Neural cell (in vitro differentiated cells): ENCODE measurements around the gene FAXC. TPM values are rescaled to one million over a fixed set of nuclear protein-coding genes. Genes with fewer than 3 reads are reported as not detected.

Experiments
- H2AFZ ChIP-seq: fragments of 200-600, 300-800 bp; sonication (generic), shearing (Covaris generic); 2 replicates; pipeline ENCODE4 v1.6.0; 2014; ENCODE audit warnings: low read depth, mild to moderate bottlenecking, antibody characterized with exemption, low read length, moderate library complexity
- H3F3A ChIP-seq: fragments of 200-600 bp; shearing (Covaris generic); 2 replicates; pipeline ENCODE4 v1.6.1; 2016; ENCODE audit warnings: mild to moderate bottlenecking, moderate library complexity, mixed read lengths, antibody characterized with exemption, low read length; ENCODE audit not compliant: insufficient read depth, poor library complexity, severe bottlenecking
- H3K27ac ChIP-seq: fragments of 200-600, 300-800 bp; sonication (generic), shearing (Covaris generic); 2 replicates; pipeline ENCODE4 v1.5.1; 2014; ENCODE audit warnings: mild to moderate bottlenecking, low read length, moderate library complexity
- H3K27me3 ChIP-seq: fragments of 300-800, 200-600 bp; sonication (generic), shearing (Covaris generic); 2 replicates; pipeline ENCODE4 v1.6.0; 2014; ENCODE audit warnings: mild to moderate bottlenecking, low read depth, low read length, moderate library complexity; ENCODE audit not compliant: insufficient read depth
- H3K36me3 ChIP-seq: fragments of 300-800, 200-600 bp; sonication (generic), shearing (Covaris generic); 2 replicates; pipeline ENCODE4 v1.5.1; 2014; ENCODE audit warnings: mild to moderate bottlenecking, antibody characterized with exemption, low read length, moderate library complexity; ENCODE audit not compliant: insufficient read depth
- H3K4me2 ChIP-seq: fragments of 300-800, 200-600 bp; sonication (generic), shearing (Covaris generic); 2 replicates; pipeline ENCODE4 v1.6.0; 2014; ENCODE audit warnings: mild to moderate bottlenecking, low read length
- H3K4me3 ChIP-seq: fragments of 300-800, 200-600 bp; sonication (generic), shearing (Covaris generic); 2 replicates; pipeline ENCODE4 v1.5.1; 2014; ENCODE audit warnings: mild to moderate bottlenecking, low read length, moderate library complexity
- H3K79me2 ChIP-seq: fragments of 200-600 bp; shearing (Covaris generic); replicated peaks from 2 replicates; pipeline ENCODE4 v1.6.0; 2014; ENCODE audit warnings: mild to moderate bottlenecking, low read length, moderate library complexity; ENCODE audit not compliant: insufficient read depth
- H3K9ac ChIP-seq: fragments of 300-800, 200-600 bp; sonication (generic), shearing (Covaris generic); 2 replicates; pipeline ENCODE4 v1.6.1; 2016; ENCODE audit warnings: mild to moderate bottlenecking, low read length, mixed read lengths
- H3K9me2 ChIP-seq: fragments of 200-600 bp; shearing (Covaris generic); 2 replicates; pipeline ENCODE4 v1.6.1; 2016; ENCODE audit warnings: mild to moderate bottlenecking, low read length, mixed read lengths; ENCODE audit not compliant: insufficient read depth
- H3K9me3 ChIP-seq: fragments of 200-600, 300-800 bp; sonication (generic), shearing (Covaris generic); 2 replicates; pipeline ENCODE4 v1.6.1; 2016; ENCODE audit warnings: mild to moderate bottlenecking, mixed run types, low read length, moderate library complexity, mixed read lengths
- H4K20me1 ChIP-seq: fragments of 200-600 bp; shearing (Covaris generic); 2 replicates; pipeline ENCODE4 v1.6.1; 2016; ENCODE audit warnings: mild to moderate bottlenecking, mixed run types; ENCODE audit not compliant: insufficient read depth
- CTCF ChIP-seq: fragments of 450-650 bp; IDR thresholded peaks from 2 replicates; pipeline ENCODE4 v1.5.1; 2014; ENCODE audit warnings: antibody characterized with exemption, mild to moderate bottlenecking, moderate library complexity; ENCODE audit not compliant: poor library complexity, severe bottlenecking
- EP300 ChIP-seq: fragments of 450-650 bp; conservative IDR thresholded peaks from 2 replicates; pipeline ENCODE4 v1.6.1; 2014; ENCODE audit warnings: antibody characterized with exemption, mild to moderate bottlenecking, moderate library complexity; ENCODE audit not compliant: poor library complexity, severe bottlenecking
- EZH2 ChIP-seq: fragments of 200-600, 300-800 bp; shearing (Covaris generic), sonication (generic); IDR thresholded peaks from 2 replicates; pipeline ENCODE4 v1.6.1; 2014; ENCODE audit warnings: antibody characterized with exemption, low read length, borderline replicate concordance, mild to moderate bottlenecking; ENCODE audit not compliant: insufficient read depth, poor library complexity, severe bottlenecking
- MXI1 ChIP-seq: fragments of 450-650 bp; conservative IDR thresholded peaks from 2 replicates; pipeline ENCODE4 v1.6.1; 2014; ENCODE audit warnings: antibody characterized with exemption, mild to moderate bottlenecking; ENCODE audit not compliant: poor library complexity, severe bottlenecking
- POLR2AphosphoS5 ChIP-seq: IDR thresholded peaks from 2 replicates; pipeline ENCODE4 v1.6.1; 2012
- RAD21 ChIP-seq: fragments of 450-650 bp; conservative IDR thresholded peaks from 2 replicates; pipeline ENCODE4 v1.6.1; 2014; ENCODE audit warnings: antibody characterized with exemption, mild to moderate bottlenecking, moderate library complexity
- REST ChIP-seq: IDR thresholded peaks from 2 replicates; pipeline ENCODE4 v1.6.1; 2012; ENCODE audit warnings: borderline replicate concordance
- SMC3 ChIP-seq: fragments of 450-650 bp; conservative IDR thresholded peaks from 2 replicates; pipeline ENCODE4 v1.6.1; 2014; ENCODE audit warnings: antibody characterized with exemption, mild to moderate bottlenecking, moderate library complexity; ENCODE audit not compliant: poor library complexity
- TAF1 ChIP-seq: IDR thresholded peaks from 2 replicates; pipeline ENCODE4 v1.6.1; 2012; ENCODE audit warnings: low read depth
- polyA plus RNA-seq: library from polyadenylated mRNA; depleted of rRNA; stranded (reverse); fragments of >200 nt; gene quantifications from 2 replicates; pipeline ENCODE4 v1.2.3, GENCODE V29; 2014

FAXC gene
- polyA plus RNA-seq, 1 donor from 2014 or later, result 106 TPM

GRCh38 chr6:99276747-99277146 lies 72.7 kb downstream of the FAXC start:
- H3K9me2 ChIP-seq, result no peaks in the 10 kb centered on the region
- H4K20me1 ChIP-seq, result no peaks in the 10 kb centered on the region
- no peaks in the 10 kb centered on the region for H3K36me3 ChIP-seq
- no peak overlapping the region for H3K4me2 ChIP-seq
- no peaks in the 10 kb centered on the region for H3K27me3 ChIP-seq
- no peaks in the 10 kb centered on the region for H3F3A ChIP-seq
- H3K9ac ChIP-seq, result no peak overlapping the region
- no peak overlapping the region for H3K27ac ChIP-seq
- TF ChIP-seq EZH2, result no peak
- TF ChIP-seq MXI1, result no peak
- no peak for TF ChIP-seq CTCF
- TF ChIP-seq TAF1, result no peak
- TF ChIP-seq RAD21, result no peak
- no peak for TF ChIP-seq SMC3
- TF ChIP-seq REST, result no peak
- no peak for TF ChIP-seq EP300
- no peak for TF ChIP-seq POLR2AphosphoS5
- no peak overlapping the region for H2AFZ ChIP-seq
- no peak overlapping the region for H3K4me3 ChIP-seq
- no peaks in the 10 kb centered on the region for H3K9me3 ChIP-seq
- H3K79me2 ChIP-seq, result no peaks in the 10 kb centered on the region

GRCh38 chr6:99270826-99271225 lies 78.6 kb downstream of the FAXC start:
- no peak overlapping the region for H3K4me2 ChIP-seq
- no peak overlapping the region for H3K4me3 ChIP-seq
- H3K36me3 ChIP-seq, result no peaks in the 10 kb centered on the region
- H3K27ac ChIP-seq, result no peak overlapping the region
- no peaks in the 10 kb centered on the region for H3K27me3 ChIP-seq
- H3K9me2 ChIP-seq, result no peaks in the 10 kb centered on the region
- no peaks in the 10 kb centered on the region for H3K9me3 ChIP-seq
- H3K9ac ChIP-seq, result no peak overlapping the region
- no peaks in the 10 kb centered on the region for H3K79me2 ChIP-seq
- TF ChIP-seq EP300, result no peak
- no peaks in the 10 kb centered on the region for H3F3A ChIP-seq
- H2AFZ ChIP-seq, result no peak overlapping the region
- no peaks in the 10 kb centered on the region for H4K20me1 ChIP-seq

- TF ChIP-seq POLR2AphosphoS5 (no peak), TAF1 (no peak), EZH2 (no peak), REST (no peak), RAD21 (no peak), MXI1 (no peak), CTCF (no peak), EP300 (no peak), SMC3 (no peak)
- no peak overlapping the region for H3K4me3 ChIP-seq
- no peak overlapping the region for H2AFZ ChIP-seq
- H3K79me2 ChIP-seq, result no peaks in the 10 kb centered on the region
- no peak overlapping the region for H3K9ac ChIP-seq
- H3K9me3 ChIP-seq, result no peaks in the 10 kb centered on the region
- H3K36me3 ChIP-seq, result no peaks in the 10 kb centered on the region
- H3F3A ChIP-seq, result no peaks in the 10 kb centered on the region
- no peak overlapping the region for H3K27ac ChIP-seq
- no peaks in the 10 kb centered on the region for H4K20me1 ChIP-seq
- no peaks in the 10 kb centered on the region for H3K9me2 ChIP-seq
- H3K27me3 ChIP-seq, result no peaks in the 10 kb centered on the region
- H3K4me2 ChIP-seq, result no peak overlapping the region
Measured at GRCh38 chr6:99270030-99270429, 79.4 kb downstream of the FAXC start.
